Left lung (tissue), 10 donors: ENCODE results near the gene SEC16B. TPM values are rescaled to one million over a fixed set of nuclear protein-coding genes. Genes with fewer than 3 reads are reported as not detected.

ENCODE experiments used
- ATAC-seq: fragments of 200-7000 bp; cut with Tn5 transposase; one replicate; pipeline ENCODE4 v1.9.1; 2020; ENCODE audit warnings: moderate library complexity
- DNase-seq, 4 donors: peaks; one replicate each; pipeline ENCODE4 v3.0.0-alpha.2; 2013 to 2020
- H3K27ac ChIP-seq, 2 donors: fragments of 200-600 bp; sonication (generic) in 1 of 2; one replicate each; pipeline versions ENCODE4 v1.5.0 to v1.8.0; 2020 to 2021
- H3K27me3 ChIP-seq, 2 donors: fragments of 200-600 bp; sonication (generic) in 1 of 2; one replicate each; pipeline versions ENCODE4 v1.5.0 to v1.8.0; 2020 to 2021
- H3K36me3 ChIP-seq, 2 donors: fragments of 200-600 bp; sonication (generic) in 1 of 2; one replicate each; pipeline versions ENCODE4 v1.5.0 to v1.8.0; 2020 to 2021
- H3K4me1 ChIP-seq, 2 donors: fragments of 200-600 bp; one replicate each; pipeline ENCODE4 v1.8.0; 2021
- H3K4me3 ChIP-seq, 2 donors: fragments of 200-600 bp; sonication (generic) in 1 of 2; one replicate each; pipeline versions ENCODE4 v1.5.0 to v1.8.0; 2020 to 2021; ENCODE audit warnings: mild to moderate bottlenecking in 1 of 2
- H3K9me3 ChIP-seq, 2 donors: fragments of 200-600 bp; sonication (generic) in 1 of 2; one replicate each; pipeline versions ENCODE4 v1.5.0 to v1.8.0; 2020 to 2021
- intact Hi-C, 2 donors: fragments of 100-400 bp; cut with DNase I; formaldehyde crosslinking; loops; one replicate each; pipeline versions ENCODE4 v1.11.2 to v1.14.2; 2022
- polyA plus RNA-seq, 6 donors: library from polyadenylated mRNA; unstranded; fragments of 120-200 nt; gene quantifications; one replicate each; pipeline ENCODE4 v1.2.1, GENCODE V29; 2013; ENCODE audit not compliant: insufficient read length in 6 of 6
- total RNA-seq, 2 donors: library from RNA; stranded (reverse); fragmentation: NEBNext Ultra II Directional; extraction: Animal tissue kit (Norgen Biotek cat#: 25700); gene quantifications; one replicate each; pipeline ENCODE4 v1.2.1, GENCODE V29; 2021
- TF ChIP-seq, protein P1 (sequence below), 2 donors: fragments of 200-600 bp; sonication (generic) in 1 of 2; IDR thresholded peaks; one replicate each; pipeline versions ENCODE4 v1.5.0 to v1.8.0; 2021; ENCODE audit warnings: antibody characterized with exemption in 2 of 2
- donor health status: DM: no; HTN: yes; CAD: no.
- donor health status: DM: no; HTN: no; CAD: no.

Gene SEC16B
- total and polyA plus RNA-seq, 8 donors = 1.8 to 6.9 (median 3.9) TPM

DNA sequence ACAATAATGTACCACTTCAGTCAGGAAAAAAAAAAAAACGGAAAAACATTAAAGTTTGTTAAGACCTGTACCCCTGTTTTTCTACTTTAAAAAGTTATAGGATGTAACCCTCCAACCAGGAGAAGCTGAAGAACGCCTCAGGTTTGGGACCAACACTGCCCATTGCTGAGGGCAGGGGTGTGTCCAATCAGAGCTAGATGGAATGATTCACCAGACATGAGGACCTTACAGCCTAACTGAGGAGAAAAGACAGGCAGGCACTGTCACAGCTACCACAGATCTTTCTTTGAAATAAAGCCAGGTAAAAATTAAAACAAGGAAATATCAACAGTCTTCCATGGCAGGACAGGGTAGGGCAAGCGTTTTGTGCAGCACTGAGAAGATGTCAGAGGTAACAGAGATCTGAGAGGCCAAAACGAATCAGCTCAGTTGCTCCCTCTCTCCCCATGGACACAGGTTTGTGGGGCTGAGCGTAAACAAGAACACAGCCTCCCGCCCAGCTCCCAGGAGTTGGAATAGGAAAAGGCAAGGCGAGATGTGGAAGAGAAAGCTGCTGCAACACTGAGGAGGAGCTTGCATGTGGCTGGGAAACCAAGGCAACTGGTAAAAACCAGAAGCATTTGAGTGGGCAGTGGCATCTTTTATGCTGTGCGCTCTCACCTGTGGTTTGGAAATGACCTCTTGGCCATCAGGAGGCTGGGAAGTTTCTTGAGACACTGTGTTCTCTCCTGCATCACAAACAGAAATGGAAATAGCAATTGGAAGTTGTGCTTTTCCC is 34.0 kb downstream of the SEC16B start:
- TF ChIP-seq, protein P1, sequence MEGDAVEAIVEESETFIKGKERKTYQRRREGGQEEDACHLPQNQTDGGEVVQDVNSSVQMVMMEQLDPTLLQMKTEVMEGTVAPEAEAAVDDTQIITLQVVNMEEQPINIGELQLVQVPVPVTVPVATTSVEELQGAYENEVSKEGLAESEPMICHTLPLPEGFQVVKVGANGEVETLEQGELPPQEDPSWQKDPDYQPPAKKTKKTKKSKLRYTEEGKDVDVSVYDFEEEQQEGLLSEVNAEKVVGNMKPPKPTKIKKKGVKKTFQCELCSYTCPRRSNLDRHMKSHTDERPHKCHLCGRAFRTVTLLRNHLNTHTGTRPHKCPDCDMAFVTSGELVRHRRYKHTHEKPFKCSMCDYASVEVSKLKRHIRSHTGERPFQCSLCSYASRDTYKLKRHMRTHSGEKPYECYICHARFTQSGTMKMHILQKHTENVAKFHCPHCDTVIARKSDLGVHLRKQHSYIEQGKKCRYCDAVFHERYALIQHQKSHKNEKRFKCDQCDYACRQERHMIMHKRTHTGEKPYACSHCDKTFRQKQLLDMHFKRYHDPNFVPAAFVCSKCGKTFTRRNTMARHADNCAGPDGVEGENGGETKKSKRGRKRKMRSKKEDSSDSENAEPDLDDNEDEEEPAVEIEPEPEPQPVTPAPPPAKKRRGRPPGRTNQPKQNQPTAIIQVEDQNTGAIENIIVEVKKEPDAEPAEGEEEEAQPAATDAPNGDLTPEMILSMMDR (IDR thresholded peaks at IDR 0.05) = no peak
- Histone ChIP-seq H3K36me3 (peaks cover 0 to 6% of the 10 kb centered on the region in 2 donors), H3K9me3 (no peaks in the 10 kb centered on the region)

DNA sequence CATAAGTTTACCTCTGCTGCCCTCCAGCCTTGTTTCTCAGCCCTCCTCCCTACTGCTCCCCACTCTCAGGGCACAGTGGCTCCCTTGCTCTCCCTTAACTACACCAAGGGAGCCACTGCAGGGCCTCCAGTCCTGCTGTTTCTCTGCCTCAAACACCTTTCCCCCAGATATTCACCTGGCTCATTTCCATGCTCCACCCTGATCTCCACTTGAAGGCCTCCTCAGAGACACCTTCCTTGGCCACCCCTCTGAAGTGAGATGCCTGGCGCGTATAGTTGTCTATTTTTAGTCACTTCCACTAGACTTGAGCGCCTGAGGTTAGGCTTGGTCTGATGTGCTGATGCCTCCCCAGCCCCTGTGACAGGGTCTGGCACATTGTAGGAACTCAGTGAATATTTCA is 34.9 kb downstream of the SEC16B start:
- H3K36me3 ChIP-seq = peaks cover 0 to 6% of the 10 kb centered on the region in 2 donors
- DNase-seq (no peak), ATAC-seq (no peak)
- H3K4me1 ChIP-seq = no peaks in the 10 kb centered on the region
- no peaks in the 10 kb centered on the region for H3K27me3 ChIP-seq
- no peak overlapping the region for H3K27ac ChIP-seq
- intact Hi-C loops = no loop called here
- TF ChIP-seq, protein P1 (IDR thresholded peaks at IDR 0.05) = no peak
- no peaks in the 10 kb centered on the region for H3K9me3 ChIP-seq
- no peak overlapping the region for H3K4me3 ChIP-seq

More for the DNA sequence above, 34.0 kb downstream of the SEC16B start:
- ATAC-seq (no peak), DNase-seq (no peak)
- intact Hi-C loops = no loop called here
- no peaks in the 10 kb centered on the region for H3K27me3 ChIP-seq
- H3K4me3 ChIP-seq = no peak overlapping the region
- H3K4me1 ChIP-seq = no peaks in the 10 kb centered on the region
- no peak overlapping the region for H3K27ac ChIP-seq

DNA sequence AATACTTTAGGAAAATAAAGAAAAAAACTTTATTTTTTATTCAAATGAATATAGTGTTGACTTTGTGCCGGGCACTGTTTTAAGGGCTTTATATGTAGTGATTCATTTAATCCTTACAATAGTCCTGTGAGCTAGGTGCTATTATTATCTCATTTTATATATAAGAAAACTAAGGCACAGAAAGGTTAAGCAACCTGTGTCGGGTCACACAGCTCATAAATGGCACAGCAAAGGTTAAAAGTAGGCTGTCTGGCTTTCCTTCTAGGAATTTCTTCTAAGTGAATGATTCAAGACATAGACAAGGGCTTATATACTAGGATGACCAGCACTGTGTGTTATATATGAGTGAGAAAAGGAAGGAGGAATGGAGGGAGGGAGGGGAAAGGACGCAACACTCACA is 35.4 kb downstream of the SEC16B start:
- intact Hi-C loops = no loop called here

DNA sequence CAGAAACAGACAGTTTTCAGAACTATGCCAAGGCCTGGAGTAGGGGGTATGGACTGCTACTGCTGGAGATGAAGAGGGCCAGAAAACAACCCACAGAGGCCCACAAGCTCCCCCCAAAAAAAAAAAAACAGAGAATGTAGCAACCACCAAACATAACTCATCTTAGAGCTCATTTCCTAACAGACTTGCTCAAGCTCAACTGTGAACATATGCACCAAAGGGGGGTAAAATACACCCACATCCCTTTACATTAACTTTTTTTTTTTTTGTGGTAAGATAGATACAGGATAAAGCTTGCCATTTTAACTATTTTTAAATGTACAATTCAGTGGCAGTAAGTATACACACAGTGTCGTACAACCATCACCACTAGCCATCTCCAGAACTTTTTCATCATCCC is 36.0 kb downstream of the SEC16B start:
- no peak for ATAC-seq
- Histone ChIP-seq H3K4me1 (no peaks in the 10 kb centered on the region), H3K4me3 (no peak overlapping the region), H3K27ac (no peak overlapping the region), H3K9me3 (no peaks in the 10 kb centered on the region), H3K27me3 (no peaks in the 10 kb centered on the region), H3K36me3 (peaks cover 0 to 6% of the 10 kb centered on the region in 2 donors)
- intact Hi-C loops = no loop called here
- no peak for DNase-seq
- TF ChIP-seq, protein P1 (IDR thresholded peaks at IDR 0.05) = no peak

More for the DNA sequence above, 35.4 kb downstream of the SEC16B start:
- Histone ChIP-seq H3K36me3 (peaks cover 0 to 6% of the 10 kb centered on the region in 2 donors), H3K4me3 (no peak overlapping the region), H3K27me3 (no peaks in the 10 kb centered on the region), H3K9me3 (no peaks in the 10 kb centered on the region), H3K27ac (no peak overlapping the region), H3K4me1 (no peaks in the 10 kb centered on the region)
- DNase-seq (no peak), ATAC-seq (no peak)
- TF ChIP-seq, protein P1 (IDR thresholded peaks at IDR 0.05) = no peak

DNA sequence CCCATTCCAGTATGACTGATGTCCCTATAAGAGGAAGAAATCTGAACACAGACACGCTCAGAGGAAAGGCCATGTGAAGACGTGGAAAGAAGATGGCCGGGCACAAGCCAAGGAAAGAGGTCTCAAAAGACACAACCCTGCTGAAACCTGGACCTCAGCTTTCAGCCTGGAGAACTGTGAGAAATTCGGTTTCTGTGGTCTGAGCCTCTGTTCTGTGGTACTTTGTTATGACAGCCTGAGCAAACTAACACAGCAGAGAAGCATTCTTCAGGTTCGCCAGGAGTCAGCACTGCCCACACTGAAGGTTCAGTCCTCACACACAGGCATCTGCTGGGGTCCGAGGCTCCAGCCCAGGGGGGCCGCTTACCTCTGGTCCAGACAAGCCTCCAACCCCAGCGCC is 37.7 kb downstream of the SEC16B start:
- peaks cover 0 to 6% of the 10 kb centered on the region in 2 donors for H3K36me3 ChIP-seq
- TF ChIP-seq, protein P1 (IDR thresholded peaks at IDR 0.05) = no peak

More for the DNA sequence above, 37.7 kb downstream of the SEC16B start:
- no peaks in the 10 kb centered on the region for H3K4me1 ChIP-seq
- ATAC-seq (no peak), DNase-seq (no peak)
- H3K27me3 ChIP-seq = no peaks in the 10 kb centered on the region
- no peak overlapping the region for H3K4me3 ChIP-seq
- H3K27ac ChIP-seq = no peak overlapping the region
- H3K9me3 ChIP-seq = no peaks in the 10 kb centered on the region
- intact Hi-C loops = no loop called here
